Measurements from ENCODE around the gene PHYKPL.

PHYKPL gene

GRCh38 chr5:178211095-178212048 is 21.2 kb downstream of the PHYKPL start:
- in situ Hi-C loops (cut with MboI; ENCODE audit: low sequenced_read_pairs): no loop called here

- in situ Hi-C loops (cut with MboI; ENCODE audit: low sequenced_read_pairs): no loop called here
These were observed 21.9 kb downstream of the PHYKPL start for GRCh38 chr5:178210686-178211085.

DNA sequence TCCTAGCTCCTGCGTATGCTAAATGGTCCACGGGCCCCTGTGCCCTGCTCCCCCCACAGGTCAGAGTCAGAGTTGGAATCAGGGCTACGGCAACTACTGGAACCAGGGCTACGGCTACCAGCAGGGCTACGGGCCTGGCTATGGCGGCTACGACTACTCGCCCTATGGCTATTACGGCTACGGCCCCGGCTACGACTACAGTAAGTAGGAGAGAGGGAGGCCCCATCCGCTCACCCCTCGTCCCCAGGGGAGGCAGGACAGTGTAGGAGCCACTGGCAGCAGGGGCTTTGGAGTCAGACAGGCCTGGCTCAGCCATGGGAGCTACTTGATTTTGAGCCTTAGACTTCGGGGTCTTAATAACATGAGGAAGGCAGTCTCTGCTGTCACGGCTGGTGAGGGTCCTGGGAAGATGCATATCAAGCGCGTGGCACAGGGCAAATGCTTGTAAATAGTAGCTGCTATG is 22.5 kb downstream of the PHYKPL start:
- in situ Hi-C loops (cut with MboI; ENCODE audit: low sequenced_read_pairs): no loop called here

DNA sequence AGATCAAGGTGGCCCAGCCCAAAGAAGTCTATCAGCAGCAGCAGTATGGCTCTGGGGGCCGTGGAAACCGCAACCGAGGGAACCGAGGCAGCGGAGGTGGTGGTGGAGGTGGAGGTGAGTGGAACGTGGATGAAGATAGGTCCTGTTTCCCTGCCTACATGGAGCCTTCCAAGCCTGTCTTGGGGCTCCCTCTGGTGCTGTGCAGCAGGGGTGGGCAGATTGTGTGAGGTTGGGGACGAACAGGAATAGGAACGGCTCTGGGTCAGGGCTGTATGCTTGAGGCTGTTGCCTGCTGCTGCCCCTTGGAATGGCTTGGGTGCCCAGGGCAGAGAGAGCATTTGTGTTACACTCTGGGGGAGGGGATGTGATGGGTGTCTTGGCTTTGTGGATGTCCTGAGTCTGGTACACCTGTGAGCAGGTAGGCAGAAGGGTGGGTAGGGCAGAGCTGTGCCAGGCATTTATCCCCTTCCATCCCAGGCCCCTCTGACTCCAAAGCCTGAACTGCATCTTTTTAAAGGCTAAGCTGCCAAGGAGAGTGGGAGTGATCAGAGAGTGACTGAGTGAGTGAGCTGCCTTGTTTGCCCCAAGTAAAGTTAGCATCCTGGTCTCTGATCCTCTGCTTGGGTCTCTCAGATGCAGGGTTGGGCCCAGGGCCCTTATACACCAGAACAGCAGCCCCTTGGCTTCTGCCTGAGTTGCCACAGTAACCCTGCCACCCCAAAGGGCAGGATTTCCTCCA is 23.1 kb downstream of the PHYKPL start:
- in situ Hi-C loops (cut with MboI; ENCODE audit: low sequenced_read_pairs): no loop called here

DNA sequence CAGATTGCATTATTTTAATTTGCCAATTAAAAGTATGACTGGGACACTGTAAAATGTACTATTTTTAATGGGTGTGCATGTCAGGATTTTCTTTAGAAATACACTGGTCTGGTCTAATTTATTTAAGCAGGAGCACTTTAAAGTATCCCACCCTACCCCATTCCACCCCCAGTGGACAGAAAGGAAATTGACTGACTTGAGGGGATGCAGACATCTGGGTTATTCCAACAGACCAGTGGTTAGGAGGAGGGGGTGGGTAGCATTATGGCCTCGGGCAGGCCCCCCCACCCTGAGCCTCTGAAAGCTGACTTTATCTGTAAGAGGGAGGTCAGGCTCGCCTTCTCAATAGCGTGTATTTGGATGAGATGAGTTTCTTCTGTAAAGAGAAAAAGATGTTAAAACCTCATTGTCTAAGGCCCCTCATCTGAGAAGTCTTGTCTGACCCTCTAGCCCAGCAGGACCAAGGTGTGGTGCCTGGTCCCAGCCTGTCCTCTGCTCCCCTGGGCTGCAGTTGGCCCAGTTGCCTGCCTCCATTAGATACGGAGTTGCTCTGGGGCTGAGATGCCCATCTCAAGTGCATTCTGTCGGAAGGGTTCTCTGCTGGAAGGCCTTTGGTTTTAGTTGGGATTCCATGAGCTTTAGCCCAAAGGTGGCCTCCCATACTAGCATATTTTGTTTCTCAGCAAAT is 23.9 kb downstream of the PHYKPL start:
- in situ Hi-C loops (cut with MboI; ENCODE audit: low sequenced_read_pairs): no loop called here

- in situ Hi-C loops (cut with MboI; ENCODE audit: low sequenced_read_pairs): no loop called here
These were observed 24.7 kb downstream of the PHYKPL start for GRCh38 chr5:178207917-178208280.

- in situ Hi-C loops (cut with MboI; ENCODE audit: low sequenced_read_pairs): no loop called here
These were observed 25.3 kb downstream of the PHYKPL start for GRCh38 chr5:178207183-178207916.

GRCh38 chr5:178206166-178207101 is 26.2 kb downstream of the PHYKPL start:
- in situ Hi-C loops (cut with MboI; ENCODE audit: low sequenced_read_pairs): no loop called here

DNA sequence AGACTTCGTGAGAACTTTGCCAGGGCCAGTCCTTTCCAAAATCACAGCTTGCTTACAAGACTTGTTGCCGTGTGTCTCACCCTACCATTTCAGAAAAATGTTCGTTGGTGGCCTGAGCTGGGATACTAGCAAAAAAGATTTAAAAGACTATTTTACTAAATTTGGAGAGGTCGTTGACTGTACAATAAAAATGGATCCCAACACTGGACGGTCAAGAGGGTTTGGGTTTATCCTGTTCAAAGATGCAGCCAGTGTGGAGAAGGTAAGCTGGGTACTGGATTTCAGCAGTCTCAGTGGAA is 26.9 kb downstream of the PHYKPL start:
- in situ Hi-C loops (cut with MboI; ENCODE audit: low sequenced_read_pairs): no loop called here

GRCh38 chr5:178204935-178205748 is 27.5 kb downstream of the PHYKPL start:
- in situ Hi-C loops (cut with MboI; ENCODE audit: low sequenced_read_pairs): no loop called here

- in situ Hi-C loops (cut with MboI; ENCODE audit: low sequenced_read_pairs): no loop called here
These were observed 28.2 kb downstream of the PHYKPL start, which contains the start of gene HNRNPAB for GRCh38 chr5:178204182-178204934. Gene HNRNPAB (plus strand): TSS chr5:178204533. CDS start chr5:178204838, 305 bp downstream.

GRCh38 chr5:178203670-178204181 is 28.9 kb downstream of the PHYKPL start:
- in situ Hi-C loops (cut with MboI; ENCODE audit: low sequenced_read_pairs): no loop called here

DNA sequence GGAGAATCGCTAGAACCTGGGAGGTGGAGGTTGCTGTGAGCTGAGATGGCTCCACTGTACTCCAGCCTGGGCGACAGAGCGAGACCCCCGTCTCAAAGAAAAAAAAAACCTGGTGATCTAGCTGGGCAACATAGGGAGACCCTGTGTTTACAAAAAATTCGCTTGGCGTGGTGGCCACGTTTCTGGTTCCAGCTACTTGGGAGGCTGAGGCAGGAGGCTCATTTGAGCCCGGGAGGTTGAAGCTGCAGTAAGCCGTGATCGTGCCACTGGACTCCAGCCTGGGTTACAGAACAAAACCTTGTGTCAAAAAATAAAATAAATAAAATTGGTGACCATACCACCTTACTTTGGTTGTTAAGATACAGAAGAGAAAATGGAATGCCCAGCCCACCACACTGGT is 30.1 kb downstream of the PHYKPL start:
- in situ Hi-C loops (cut with MboI; ENCODE audit: low sequenced_read_pairs): no loop called here

GRCh38 chr5:178201927-178202235 is 30.7 kb downstream of the PHYKPL start:
- in situ Hi-C loops (cut with MboI; ENCODE audit: low sequenced_read_pairs): no loop called here

GRCh38 chr5:178201221-178201926 is 31.2 kb downstream of the PHYKPL start:
- in situ Hi-C loops (cut with MboI; ENCODE audit: low sequenced_read_pairs): no loop called here

DNA sequence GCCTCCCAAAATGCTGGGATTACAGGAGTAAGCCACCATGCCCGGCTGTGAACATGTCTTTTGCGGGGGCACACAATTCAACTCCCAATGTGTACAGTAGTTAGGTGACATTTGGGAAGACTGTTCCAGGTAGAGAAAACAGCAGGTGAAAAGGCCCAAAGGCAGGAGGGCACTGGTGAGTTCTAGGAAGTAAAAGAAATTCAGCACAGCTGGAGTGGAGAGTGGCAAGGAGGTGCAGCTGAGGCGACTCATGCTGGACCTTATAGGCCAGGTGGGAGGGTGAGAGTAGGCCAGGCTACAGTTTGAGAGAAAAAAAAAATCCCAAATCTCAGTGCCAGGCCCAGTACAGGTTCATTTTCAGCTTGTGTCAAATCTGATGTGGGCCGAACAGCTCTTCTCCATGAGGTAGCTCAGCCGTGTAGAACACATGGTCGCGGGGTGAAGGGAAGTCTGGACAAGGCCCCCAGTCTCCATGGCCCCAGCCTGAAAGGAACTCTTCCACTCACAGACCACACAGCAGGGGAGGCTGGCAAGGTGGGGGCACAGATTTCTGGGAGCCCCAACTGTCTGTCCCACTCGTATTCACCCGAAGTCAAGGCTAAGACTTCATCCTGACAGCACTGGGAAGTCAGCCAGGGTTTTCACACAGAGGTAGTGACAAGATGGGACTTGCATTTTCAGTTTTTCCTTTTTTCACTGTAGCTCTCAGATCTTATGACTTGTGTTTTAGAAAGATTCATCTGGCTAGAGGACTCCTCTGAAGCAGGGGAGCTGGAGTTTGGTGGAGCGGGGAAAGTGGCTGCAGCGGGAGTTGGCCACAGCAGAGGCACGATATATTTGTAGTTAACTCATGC is 32.8 kb downstream of the PHYKPL start:
- in situ Hi-C loops (cut with MboI; ENCODE audit: low sequenced_read_pairs): no loop called here

- in situ Hi-C loops (cut with MboI; ENCODE audit: low sequenced_read_pairs): no loop called here
These were observed 33.9 kb downstream of the PHYKPL start for GRCh38 chr5:178198706-178199105.
